Stimulated activated CD8-positive, alpha-beta memory T cell treated with anti-CD3 and anti-CD28 coated beads, Interleukin-15, amount 100 ng/mL, for 24 hours (primary cell): ENCODE measurements around the gene DDC.
"Not testable (repeated sequence)": the region's sequence is repeated elsewhere in the genome, so short reads cannot be mapped to it uniquely, and the experiment has no call there.

Experiments used
- DNase-seq: peaks from one replicate; pipeline ENCODE4 v3.0.0-alpha.2; 2020; ENCODE audit warnings: low read depth

Gene DDC

DNA sequence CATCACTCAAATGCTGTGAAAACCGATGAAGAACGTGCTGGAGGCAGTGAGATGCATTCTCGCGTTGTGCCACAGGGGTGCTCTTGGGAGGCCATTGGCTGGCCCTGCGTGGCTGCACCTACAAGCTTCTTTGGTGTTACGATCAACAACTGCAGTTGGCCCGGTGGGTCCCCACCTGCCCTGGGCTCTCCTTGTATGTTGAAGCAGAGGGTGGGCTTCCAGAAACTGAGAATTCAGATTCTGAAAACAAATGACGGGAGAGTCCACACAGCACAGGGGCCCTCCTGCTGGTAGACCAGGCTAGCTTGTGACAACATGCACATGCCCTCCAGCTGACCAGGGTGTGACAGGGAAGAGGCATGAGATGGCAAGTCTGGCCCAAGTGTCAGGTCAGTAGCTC, 23.7 kb upstream of the DDC start:
- no peak for DNase-seq

DNA sequence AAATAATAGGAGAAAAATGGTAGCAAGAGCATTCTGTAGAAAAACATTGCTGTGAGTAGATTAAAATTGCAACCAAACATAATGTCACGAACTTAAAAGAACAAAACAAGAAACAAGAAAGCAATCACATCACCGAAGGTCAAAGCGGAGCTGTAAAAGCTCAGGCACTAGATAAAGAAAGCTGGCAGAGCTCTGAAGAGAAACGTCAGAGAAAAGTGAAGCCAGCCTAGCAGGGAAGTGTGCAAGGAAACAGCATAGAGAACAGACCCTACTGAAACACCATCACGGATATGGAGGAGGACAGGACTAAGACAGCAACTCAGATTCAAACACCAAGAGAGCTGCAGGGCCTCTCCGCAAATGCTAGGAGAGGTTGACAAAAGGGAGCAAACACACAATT, 22.5 kb upstream of the DDC start:
- DNase-seq = no peak

DNA sequence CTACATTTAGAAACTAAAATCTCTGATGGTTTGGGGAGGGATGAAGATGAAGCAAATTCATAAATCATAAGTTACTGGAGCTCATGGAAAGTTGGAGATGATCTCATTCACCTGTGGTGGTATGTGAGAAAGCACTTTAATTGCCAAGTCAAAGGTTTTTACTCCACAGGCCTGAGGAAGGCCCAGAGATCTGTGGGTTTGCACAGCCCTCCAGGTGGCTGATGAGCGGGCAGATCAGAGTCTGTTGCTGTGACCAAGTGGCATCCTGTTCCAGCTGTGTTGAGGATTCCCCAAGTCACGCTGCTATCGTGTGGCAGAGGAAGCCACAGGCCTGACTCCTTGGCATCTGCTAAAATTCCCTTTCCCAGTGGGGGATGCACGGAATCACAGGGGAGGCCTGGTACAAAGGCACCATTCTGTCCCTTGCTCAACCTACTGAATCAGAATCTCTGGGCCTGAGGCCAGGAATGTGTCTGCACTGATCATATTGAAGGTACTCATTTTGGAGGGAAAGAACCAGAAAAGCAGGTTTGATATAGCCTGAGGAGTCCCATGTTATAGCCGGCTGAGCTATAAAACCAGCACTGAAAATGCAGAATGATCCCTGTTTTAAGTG, 19.7 kb upstream of the DDC start:
- DNase-seq = no peak

DNA sequence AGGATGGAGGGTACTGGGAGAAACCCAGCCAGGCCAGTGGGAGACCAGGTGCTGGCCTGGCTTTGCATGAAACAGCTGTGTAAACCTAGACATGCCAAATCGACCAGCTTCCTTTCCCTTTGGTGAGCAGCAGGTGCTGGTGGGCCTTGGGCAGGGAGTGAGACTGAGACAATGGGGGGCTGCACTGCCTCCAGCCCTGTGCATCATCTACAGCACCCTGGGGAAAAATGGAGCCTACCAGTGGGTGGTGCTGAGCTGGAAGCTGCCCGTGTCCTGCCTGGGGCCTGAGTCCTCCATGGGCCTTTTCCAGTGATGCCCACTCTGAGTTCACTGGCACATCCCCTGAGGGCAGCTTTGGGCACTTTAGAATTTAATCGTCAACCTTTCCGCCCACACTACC, 19.2 kb upstream of the DDC start:
- no peak for DNase-seq

DNA sequence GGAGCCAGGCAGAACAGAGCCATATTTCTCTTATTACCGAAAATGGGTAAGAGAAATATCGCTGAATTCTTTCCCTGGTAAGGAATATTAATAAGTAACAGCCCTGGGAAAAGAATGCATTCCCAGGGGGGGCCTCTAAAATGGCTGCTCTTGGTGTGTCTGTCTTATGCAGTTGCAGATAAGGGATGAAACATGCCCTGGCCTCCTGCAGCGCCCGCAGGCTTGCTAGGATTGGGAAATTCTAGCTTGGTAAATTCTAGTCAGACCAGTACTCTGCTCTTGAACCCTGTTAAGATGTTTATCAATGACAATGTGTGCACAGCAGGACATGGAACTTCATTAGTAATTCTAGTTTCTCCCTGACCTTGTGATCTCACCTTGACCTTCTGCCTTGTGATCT, 18.1 kb upstream of the DDC start:
- not testable (repeated sequence) for DNase-seq

DNA sequence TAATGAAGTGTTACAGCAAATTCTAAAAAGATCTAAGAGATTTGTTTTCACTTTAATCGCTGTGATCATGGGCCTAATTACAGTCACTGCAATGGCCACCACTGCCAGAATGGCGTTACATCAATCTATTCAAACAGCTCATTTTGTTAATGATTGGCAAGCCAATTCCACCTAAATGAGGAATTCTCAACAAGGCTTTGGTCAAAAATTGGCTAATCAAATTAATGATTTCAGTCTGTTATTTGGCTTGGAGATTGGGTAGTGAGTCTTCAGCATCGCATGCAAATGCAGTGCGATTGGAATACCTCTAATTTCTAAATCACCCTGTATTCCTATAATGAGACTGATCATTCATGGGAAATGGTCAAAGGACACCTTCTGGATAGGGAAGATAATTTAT, 17.1 kb upstream of the DDC start:
- DNase-seq = not testable (repeated sequence)

DNA sequence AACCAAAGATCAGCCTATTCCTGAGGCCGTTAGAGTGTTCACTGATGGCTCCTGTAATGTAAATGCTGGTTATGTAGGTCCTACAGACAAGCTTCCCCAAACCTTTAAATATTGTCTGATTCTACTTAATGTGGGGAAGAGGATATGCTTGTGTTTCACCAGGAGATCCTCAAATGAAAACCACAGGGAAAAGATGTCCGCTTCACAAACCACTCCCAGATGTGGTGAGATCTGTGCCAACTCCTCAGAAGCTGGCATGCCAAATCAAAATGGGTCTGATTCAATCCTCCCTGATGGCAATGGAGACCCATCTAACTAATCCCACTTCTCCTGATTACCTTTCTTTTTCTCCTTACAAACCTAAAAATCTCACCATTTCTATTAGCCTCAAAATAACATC, 15.5 kb upstream of the DDC start:
- not testable (repeated sequence) for DNase-seq

DNA sequence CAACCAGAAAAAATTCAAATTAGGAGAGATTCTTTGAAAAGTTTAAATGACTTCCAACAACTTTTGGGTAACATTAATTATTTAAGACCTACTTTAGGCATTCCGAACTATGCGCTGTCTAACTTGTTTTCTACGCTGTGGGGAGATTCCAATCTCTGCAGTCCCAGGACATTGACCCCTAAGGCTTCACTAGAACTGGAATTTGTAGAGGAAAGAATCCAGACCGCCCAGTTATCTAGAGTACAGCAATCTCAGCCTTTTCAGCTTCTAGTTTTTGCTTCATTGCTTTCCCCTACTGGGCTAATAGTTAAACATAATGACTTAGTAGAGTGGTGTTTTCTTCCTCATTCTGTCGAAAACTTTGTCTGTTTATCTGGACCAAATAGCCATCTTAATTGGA, 14.9 kb upstream of the DDC start:
- no peak for DNase-seq

DNA sequence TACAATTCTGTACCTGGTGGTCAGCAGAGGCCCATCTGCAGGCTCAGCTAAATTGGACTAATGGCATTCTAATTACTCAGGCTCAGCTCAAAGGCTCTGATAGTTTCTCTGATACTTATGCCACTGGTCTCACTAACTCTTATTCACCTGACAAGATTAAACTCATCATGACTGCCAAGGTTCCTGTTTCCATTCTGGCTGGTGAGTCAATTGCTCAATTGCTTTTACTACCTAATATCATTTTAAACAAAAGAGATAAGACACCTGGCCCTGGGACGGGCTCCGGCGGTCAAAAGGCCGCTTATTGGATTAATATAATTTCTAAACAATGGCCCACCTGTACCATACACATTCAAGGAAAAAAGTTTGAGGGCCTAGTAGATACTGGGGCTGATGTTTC, 12.9 kb upstream of the DDC start:
- not testable (repeated sequence) for DNase-seq

DNA sequence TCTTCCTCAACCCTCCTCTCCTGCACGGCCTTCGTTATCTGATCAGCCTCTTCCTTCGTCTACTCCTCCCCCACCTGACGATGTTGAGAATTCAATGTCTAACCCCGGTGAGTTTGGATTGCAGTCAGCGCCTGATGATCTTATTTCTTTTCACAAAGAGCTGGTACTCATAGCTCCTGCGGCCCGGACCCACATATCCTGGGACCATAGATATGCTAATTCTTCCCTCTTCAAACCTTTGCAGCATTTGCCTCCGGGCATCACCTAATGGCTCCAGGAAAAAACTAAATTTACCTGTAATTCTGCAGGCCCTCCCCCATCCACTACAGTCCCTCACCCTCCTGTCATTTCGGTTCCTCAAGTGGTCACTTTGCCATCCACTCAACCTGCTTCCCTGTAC, 12.4 kb upstream of the DDC start:
- no peak for DNase-seq

DNA sequence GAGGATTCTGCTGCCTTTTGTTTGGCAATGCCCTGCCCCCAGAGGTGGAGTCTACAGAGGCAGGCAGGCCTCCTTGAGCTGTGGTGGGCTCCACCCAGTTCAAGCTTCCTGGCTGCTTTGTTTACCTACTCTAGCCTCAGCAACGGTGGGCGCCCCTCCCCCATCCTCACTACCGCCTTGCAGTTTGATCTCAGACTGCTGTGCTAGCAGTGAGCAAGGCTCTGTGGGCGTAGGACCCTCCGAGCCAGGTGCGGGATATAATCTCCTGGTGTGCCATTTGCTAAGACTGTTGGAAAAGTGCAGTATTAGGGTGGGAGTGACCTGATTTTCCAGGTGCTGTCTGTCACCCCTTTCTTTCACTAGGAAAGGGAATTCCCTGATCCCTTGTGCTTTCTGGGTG, 11.2 kb upstream of the DDC start:
- DNase-seq = not testable (repeated sequence)

DNA sequence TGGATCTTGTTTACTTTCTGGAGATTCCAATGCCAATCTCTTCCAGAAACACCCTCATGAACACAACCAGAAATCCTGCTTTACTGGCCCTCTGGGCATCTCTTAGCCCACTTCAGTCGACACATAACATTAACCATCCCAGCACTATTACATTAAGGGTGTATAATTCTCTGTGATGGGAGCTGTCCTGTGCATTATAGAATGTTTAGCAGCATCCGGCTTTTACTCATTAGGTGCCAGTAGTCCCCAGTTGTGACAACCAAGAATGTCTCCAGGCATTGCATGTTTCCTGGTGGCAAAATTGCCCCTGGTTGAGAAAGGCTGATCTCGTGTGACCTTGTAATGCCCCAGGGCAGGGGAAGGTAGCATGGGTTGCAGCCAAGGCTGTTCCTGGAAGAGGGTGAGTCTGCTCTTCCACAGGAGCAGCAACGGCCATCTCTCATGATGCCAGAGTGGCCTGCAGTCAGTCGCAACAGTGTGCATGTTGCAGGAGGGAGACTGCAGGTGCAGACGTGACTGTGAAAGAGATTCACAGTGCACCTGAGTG, 2.6 kb upstream of the DDC start:
- DNase-seq = no peak

DNA sequence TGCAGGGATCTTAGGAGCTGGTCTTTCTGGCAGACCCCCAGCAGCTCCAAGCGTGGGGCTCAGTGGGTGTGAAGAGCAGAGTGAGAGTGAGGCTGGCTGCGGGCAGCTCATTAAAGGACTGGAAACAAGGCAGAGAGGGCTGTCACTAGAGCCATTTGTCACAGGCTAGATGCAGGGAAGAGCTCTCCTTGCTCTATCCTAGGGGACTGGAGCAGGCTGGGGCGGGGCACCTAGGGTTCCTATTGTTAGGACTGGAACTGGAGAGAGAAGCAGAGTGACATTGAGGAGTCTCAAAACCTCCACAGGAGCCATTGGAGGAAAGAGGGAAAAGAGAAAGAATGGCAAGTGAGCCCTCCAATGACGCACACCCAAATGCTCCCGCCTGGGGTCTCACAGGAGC, 772 bp upstream of the DDC start:
- DNase-seq = no peak

DNA sequence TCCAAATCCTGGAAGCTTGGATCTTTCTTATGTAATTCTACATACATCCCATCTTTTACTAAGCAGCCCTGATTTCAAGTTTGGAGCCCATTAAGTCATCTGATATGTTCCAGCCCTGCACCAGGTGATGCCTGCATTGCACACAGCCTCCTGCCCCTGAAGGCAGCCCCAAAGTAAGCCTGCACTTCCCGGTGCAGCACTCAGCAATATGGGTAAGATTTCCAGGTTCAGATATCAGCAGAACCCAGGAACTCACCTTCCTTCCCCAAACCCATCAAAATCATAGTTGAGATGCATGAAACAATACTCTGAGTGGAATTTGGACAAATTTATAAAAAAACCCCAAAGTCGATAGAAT, 333 bp upstream of the DDC start:
- DNase-seq = no peak

DNA sequence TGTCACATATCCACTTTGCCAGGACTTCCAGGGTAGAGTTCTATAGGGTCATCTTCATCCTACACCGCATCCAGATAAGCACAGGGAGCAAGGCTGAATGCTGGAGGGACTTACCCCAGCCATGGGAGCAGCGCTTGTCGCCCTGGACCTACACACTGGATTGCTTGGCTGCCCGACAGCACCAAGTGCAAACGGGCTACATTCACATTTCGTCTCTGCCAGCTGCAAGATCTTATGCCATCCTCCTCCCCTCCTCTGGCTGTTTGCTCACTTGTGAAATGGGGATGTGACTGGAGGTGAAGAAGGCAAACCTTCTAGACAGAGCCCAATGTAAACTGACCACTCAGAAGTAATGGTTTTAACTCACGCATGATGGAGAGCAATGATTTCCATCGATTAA, 1.0 kb downstream of the DDC start:
- DNase-seq = no peak

DNA sequence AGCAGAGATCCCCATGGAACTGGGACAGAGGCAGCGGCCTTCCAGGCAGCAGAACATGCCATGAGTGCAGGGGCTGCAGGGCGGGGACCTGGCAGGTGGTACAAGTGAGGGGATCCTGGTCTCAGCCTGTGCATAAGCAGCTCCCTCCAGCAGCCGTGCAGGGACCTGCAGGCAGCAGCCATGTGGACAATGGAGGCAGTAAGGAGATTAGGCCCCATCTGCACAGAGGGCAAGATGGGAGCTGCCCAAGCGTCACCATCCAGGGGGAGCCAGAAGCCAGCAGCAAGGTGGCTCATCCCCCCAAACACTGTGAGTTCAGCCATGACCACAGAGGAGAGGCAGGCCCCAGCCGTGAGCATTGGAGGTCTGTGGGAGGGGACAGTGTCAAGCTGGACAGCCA, 3.1 kb downstream of the DDC start:
- DNase-seq = no peak

DNA sequence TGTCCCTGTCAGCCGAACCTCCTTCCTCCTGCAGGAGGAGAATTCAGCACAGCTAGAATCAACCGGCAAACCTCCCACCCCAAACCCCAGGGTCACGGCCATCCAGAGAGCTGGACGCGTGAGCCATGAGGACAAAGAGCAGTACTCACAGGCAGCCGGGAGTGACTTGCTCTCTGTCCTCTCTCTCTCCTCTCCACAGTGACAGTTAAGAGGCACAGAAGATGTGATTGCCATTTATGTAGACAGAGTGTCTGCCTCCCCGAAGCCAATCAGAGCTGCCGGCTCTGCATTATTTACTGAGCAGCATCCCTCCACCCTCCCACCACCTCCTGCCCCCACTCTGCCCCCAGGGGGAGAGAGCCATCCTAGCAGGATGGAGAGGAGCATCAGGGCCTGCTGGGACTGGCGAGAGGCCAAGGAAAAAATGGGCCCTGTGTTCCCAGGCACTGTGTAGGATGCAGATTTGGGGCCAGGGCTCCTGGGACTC, 4.3 kb downstream of the DDC start:
- no peak for DNase-seq

DNA sequence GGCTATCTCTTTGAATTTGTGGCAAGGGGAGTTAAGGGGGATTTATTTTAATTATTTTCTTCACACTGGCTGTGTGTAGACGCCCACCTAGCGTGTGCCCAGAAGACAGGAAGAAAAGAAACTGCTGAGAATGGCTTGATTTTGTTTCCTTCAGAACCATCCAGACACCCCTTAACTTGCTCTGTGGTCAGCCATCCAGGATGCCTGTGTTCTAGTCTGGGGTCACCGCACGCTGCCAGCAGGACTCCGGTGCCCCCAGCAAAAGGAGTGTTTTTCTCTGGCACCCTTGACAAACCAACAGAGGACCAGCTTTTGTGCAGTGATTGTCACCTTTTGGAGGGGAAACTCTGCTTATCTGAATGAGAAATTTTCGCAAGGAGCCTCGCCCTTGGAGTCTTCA, 5.3 kb downstream of the DDC start:
- no peak for DNase-seq

DNA sequence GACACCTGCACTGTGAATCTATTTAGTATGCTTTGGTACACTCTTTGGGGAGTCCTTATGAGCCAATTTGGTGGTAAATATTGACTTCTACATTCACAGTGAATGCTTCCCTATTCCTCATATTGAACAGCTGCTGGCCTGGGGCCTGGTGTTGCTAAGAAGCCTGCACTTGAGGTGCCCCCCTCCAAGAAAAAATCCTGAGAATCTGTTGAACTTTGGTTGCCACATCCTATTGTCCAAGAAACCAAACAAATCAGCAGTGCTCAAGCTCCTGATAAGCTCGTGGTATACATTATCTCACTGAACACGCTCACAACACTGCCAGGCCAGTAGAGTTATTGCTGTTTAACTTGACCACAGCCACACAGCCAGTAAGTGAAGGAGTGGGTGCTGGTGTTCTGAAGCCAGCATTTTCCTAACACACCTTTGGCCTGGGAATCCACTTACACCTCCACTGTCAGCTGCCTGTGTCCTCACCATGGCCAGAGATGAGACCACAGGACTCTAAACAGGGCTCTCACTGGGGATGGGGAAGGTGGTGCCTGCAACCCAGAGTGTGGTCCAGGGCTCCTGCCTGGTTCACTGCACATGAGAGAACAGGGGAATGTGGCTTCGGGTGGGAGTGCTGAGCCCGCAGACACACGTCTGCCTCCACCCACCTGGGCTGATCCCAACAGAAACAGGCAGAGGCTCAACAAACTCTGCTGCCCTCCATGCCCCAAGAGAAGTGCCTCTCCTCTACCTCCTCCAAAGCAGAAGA, 6.7 kb downstream of the DDC start:
- no peak for DNase-seq

DNA sequence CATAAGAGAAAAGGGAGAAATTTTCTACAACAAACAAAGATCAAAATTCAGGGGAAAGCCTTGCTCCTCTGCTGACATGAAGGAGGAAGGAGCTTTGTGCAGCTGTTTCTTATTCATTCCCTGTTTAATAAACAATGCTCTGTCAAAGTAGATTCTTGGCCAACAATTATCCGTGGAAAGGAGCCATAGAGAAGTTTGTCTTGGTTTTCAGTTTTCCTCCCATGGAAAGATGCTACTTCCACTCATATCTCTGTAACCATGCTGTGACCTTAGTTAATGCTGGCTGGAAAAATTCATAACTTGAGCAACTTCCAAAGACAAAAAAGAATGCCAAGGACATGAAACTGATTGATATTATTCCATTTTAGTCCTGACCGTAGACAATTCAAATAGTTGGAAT, 8.1 kb downstream of the DDC start:
- no peak for DNase-seq

DNA sequence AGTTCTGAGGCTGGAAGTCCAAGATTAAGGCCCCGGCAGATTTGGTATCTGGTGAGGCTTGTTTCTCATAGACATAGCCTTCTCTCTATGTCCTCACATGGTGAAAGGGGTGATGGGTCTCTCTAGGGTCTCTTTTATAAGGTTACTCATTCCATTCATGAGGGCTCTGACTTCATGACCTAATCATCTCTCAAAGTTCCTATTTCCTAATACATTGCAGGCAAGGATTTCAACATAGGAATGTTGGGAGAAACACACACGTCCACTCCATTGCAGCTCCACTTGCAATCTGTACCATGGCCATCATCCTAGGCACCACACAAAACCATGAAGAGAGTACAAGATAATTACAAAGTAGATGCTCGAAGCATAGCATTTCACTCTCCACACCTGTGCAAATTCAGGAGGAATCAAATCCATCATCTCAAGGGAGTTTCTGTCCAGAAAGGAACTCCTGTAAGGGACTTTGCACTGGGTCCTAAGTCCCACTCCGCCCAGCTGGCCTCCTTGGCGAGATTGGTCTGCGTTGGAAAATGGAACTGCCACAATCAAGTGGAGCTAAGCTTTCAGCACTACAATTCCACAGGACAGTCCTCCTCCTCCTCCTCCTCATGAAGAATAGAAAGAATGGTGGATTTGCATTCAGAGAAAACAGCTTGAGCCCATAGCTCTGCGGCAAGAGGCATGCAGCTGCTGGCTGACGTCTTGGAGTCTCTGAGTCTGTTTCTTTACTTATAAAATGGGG, 8.8 kb downstream of the DDC start:
- DNase-seq = no peak

DNA sequence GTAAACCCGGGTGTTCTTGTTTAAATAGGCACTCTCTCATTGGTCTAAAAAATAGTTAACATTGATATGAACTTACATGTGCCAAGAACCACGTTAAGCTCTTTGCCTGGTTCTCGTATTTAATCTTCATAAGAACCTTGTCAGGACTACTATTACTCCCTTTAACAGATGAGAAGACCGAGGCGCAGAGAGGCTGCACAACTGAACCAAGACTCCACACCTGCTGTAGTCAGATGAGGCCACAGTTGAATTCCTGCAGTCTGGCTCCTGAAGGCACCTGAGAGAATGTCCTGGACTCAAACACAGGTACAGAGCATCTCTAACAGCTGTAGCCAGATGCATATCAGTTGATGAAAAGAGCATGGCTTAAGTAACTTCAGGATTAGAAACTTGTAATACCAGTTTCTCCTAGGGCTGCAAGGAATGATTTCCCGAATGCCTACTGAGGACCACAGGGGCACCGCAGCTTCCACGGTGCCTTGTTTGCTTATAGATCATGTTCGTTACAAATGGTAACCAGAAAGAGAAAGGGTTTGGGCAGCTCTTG, 9.5 kb downstream of the DDC start:
- DNase-seq = no peak
